Caki2 (cell line): ENCODE results near the gene HTR3A. TPM values are rescaled to one million over a fixed set of nuclear protein-coding genes. Genes with fewer than 3 reads are reported as not detected.

Experiments
- DNase-seq: peaks from one replicate; pipeline ENCODE4 v3.0.0-alpha.2; 2015; ENCODE audit warnings: low read depth
- in situ Hi-C: cut with HindIII; loops from 2 replicates; pipeline ENCODE4 v1.10.0; 2016; ENCODE audit warnings: low sequenced_read_pairs, low pct_unique_long_range_greater_than_20kb, mixed read lengths
- total RNA-seq: library from RNA; depleted of rRNA; stranded (reverse); fragments of >200 nt; shearing (Covaris generic); gene quantifications from 2 replicates; pipeline ENCODE4 v1.2.3, GENCODE V29; 2014; ENCODE audit warnings: low replicate concordance

The HTR3A gene
- total RNA-seq, 1 experiment from 2014 or later = not detected

GRCh38 chr11:113971506-113972195, 3.3 kb upstream of the HTR3A start:
- DNase-seq = no peak
- in situ Hi-C loops = no loop called here

- no peak for DNase-seq
Measured at GRCh38 chr11:113977071-113977490, 2.2 kb downstream of the HTR3A start.

DNA sequence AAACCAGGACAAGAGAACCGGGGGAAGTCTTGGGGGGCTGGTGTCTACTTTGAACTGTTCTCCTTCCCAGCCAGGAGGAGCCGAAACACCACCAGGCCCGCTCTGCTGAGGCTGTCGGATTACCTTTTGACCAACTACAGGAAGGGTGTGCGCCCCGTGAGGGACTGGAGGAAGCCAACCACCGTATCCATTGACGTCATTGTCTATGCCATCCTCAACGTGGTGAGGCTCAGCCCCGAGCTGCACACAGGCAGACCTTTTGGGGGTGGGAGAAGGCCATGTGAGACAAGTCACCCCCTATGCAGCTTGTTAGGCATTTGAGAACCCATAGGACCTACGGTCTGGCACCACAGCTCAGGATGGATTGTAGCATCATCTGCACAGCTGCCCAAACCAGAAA, 2.8 kb downstream of the HTR3A start:
- no peak for DNase-seq
- in situ Hi-C loops = no loop called here

More at GRCh38 chr11:113977071-113977490, 2.2 kb downstream of the HTR3A start:
- in situ Hi-C loops = no loop called here

DNA sequence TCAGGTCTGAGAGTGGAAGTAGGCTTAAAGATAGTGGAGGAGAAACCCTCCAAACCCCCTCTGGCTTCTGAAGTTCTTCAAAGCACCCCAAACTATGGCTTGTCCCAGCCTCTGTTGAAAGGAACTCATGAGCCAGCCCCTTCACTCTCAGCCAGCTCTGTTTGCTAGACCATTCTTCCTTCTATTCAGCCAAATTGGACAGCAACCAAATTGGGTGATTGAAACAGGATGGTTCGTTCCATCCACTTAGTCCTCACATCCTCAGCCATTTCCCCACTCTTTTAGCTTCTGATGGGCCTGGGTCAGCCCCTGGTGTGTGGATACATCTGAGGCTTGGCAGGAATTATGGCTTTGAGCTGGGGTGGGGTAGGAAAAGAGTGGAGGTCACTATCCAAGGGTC, 4.5 kb downstream of the HTR3A start:
- in situ Hi-C loops = no loop called here
- DNase-seq = no peak

DNA sequence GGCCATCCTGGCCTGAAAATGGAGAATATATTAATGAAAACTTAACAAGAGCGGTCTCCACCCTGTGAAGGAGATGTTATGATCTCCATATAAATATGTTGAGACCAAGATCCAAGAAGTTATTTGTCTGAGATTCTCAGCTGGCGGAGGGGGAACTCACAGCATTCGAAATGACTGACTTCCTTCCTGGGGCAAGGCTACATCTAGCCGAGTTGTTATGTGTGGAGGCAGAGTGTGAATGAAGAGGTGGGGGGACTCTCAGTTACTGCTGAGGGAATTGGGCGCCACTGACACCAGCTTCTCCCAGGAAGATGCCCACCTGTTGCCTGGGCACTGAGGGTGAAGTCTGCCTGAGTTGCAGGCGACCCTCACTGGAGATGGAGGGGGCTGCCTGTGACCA, 5.9 kb downstream of the HTR3A start:
- in situ Hi-C loops = no loop called here
- DNase-seq = no peak

DNA sequence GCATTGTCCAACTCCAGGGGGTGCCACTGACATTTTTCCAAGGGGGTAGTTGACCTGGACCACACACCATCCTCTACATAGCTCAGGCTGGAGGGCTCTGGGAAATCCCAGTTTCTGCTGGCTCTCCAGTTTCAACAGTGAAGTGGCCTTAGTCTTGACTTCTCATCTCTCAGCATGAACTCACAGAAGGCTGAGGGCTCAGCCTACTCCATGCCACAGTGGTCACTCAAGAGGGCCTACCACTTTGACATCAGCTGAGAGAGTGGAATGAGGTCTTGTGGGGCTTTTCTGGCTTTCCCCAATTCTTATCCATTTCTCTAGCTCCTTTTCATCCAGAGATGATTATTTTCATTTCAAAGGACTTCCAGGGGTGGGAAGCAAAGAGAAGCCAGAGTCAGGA, 7.4 kb downstream of the HTR3A start:
- in situ Hi-C loops = no loop called here
- DNase-seq = no peak

GRCh38 chr11:113984781-113985180, 9.9 kb downstream of the HTR3A start:
- in situ Hi-C loops = no loop called here
- DNase-seq = no peak

DNA sequence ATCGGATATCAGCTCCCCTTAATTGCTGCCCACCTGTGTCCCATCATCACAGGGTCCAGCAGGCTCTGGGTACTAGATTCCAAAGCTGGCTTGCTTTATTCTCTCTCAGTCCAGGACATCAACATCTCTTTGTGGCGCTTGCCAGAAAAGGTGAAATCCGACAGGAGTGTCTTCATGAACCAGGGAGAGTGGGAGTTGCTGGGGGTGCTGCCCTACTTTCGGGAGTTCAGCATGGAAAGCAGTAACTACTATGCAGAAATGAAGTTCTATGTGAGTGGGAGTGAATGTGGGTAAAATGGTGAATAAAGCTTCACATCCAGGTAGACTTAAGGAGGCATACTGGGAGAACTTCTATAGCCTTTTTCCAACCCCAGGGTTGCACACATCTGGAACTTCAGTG, 11.0 kb downstream of the HTR3A start:
- no peak for DNase-seq
- in situ Hi-C loops = no loop called here

DNA sequence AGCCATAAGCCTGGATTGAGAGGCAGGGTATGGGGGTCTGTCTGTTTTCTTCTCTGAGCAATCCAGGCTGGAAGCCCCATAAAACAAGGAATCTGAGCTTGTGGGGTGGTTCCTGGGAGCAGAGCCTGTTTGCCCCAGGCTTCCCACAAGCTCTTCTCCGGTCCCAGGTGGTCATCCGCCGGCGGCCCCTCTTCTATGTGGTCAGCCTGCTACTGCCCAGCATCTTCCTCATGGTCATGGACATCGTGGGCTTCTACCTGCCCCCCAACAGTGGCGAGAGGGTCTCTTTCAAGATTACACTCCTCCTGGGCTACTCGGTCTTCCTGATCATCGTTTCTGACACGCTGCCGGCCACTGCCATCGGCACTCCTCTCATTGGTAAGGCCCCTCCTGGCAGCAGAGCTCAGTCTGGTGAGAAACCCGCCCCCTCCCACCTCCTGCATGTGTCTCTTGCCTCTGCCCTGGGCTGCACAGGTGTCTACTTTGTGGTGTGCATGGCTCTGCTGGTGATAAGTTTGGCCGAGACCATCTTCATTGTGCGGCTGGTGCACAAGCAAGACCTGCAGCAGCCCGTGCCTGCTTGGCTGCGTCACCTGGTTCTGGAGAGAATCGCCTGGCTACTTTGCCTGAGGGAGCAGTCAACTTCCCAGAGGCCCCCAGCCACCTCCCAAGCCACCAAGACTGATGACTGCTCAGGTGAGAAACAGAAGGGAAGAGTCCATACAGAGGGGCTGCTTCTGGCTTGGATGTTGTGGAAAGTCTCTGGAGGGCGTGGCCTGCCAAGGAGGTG, 11.6 kb downstream of the HTR3A start:
- in situ Hi-C loops = no loop called here
- no peak for DNase-seq

DNA sequence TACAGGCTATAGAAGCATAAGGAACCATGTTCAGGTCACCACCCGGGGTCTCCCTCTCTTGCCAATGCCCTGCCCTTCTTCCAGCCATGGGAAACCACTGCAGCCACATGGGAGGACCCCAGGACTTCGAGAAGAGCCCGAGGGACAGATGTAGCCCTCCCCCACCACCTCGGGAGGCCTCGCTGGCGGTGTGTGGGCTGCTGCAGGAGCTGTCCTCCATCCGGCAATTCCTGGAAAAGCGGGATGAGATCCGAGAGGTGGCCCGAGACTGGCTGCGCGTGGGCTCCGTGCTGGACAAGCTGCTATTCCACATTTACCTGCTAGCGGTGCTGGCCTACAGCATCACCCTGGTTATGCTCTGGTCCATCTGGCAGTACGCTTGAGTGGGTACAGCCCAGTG, 14.5 kb downstream of the HTR3A start:
- DNase-seq = no peak
- in situ Hi-C loops = no loop called here

- no peak for DNase-seq
- in situ Hi-C loops = no loop called here
Measured at GRCh38 chr11:113989916-113990315, 15.0 kb downstream of the HTR3A start.

- in situ Hi-C loops = no loop called here
- DNase-seq = peak; percentile 33
Measured at GRCh38 chr11:113991170-113991569, 16.3 kb downstream of the HTR3A start.

DNA sequence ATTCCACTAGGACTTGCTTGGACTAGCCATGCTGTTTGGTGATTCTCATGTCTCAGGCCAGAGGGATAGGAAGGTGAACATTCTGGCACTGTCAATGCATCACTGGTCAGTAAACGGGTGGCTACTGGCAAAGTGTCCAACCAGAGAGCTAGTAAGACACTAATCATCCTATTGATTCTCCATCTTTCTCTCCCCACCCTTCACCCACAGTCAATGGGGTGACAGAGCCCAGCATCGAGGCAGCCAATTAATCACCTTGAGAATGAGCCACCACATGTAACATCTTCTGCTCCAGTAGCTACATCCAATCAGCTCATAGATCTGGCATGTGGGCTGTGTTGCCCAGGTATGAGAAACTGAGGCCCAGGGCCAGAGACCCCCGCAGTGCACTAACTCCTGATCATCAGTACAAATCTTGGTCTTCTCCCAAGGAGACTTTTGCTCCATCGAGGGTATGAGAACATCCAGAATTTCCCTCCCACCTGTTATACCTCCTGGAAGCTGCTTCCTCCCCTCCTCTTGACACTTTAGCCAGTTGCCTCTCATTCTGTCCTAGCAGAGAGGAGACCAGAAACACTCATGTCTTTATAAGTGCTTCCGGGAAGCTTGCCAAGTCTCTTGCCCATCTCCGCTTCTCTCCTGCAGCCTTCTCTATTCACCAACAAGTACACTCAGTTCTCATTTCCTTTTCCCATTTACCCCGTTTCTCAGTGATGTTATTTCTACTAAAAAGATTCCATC, 17.0 kb downstream of the HTR3A start:
- in situ Hi-C loops = no loop called here
- DNase-seq = no peak

DNA sequence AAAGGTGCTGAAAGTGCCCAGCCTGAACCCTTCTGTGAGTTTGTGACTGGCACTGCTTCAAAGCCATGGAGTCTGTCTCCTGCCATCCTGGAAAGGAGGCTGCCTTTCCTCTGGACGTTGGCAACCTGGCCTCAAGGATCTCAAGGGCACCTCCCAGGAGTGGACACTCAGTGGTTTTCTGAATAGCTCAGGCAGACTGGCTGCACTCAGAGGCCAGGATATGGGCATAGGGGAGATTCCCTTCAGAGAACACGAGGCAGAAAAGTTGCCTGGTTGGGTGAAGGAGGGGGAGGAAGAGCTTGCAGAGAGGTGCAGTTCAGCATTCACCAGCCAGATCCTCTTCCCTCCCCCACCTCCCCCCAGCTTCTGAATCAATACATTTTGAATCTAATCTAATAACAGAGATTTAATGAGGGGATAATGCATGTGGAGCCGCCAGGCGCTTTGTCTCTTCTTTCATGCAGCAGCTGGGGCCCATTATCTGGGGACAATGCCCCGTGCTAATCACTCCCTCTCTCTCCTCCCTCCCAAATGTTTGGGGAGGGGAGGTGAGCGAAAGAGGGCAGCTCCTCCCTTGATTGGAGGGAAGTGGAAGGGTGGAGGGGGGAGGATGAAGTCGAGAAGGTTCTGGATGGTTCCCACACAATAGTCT, 17.7 kb downstream of the HTR3A start:
- in situ Hi-C loops = no loop called here
- no peak for DNase-seq

- in situ Hi-C loops = no loop called here
- no peak for DNase-seq
Measured at GRCh38 chr11:113994077-113994954, 19.4 kb downstream of the HTR3A start.

DNA sequence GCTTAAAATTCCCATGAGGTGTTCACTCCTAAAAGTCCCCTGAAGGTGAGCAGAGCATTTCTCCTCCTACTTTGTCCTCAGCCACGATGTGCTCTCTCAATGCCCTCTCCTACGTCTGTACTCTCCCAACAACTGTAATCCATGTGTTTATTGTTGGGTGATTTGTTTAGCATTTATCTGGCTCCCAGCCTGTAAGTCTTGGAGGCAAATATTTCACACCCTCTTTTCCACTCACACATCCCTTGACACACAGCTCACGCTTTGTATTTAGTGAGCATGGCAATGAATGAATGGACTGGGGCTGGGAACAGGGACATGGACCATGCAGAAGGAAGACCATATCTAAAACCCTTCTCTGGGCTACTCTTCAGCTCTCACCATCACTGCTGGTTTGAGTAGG, 22.6 kb downstream of the HTR3A start:
- in situ Hi-C loops = no loop called here
- no peak for DNase-seq

DNA sequence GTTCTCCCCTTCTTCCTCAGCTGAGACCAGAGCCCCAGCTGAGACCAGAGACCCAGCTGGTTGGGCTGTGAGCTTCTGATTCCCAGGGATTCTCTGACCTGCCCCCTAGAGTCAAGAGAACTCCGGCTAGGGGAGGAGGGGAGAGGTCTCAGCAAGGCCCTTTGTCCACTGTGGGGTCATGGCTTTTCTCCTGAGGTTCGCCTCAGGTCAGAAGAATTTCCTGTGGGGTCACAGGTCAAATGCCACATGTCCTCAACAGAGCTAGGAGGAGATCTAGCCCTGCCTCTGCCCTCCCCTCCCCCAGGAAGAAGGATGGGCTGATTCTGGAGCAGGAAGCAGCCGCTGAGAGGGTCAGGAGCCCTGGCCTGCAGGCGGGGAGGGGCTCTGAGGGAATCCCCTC, 23.7 kb downstream of the HTR3A start:
- in situ Hi-C loops = no loop called here

GRCh38 chr11:114000526-114000925, 25.6 kb downstream of the HTR3A start:
- DNase-seq = no peak
- in situ Hi-C loops = no loop called here

More for the DNA sequence above, 23.7 kb downstream of the HTR3A start:
- DNase-seq = no peak
